WTC11 (cell line): ENCODE measurements around the gene STAM2. TPM values are rescaled to one million over a fixed set of nuclear protein-coding genes. Genes with fewer than 3 reads are reported as not detected.

ENCODE experiments used
- ATAC-seq: fragments of 200-7000 bp; cut with Tn5 transposase; 2 replicates; pipeline ENCODE4 v1.10.0; 2021; ENCODE audit warnings: mild to moderate bottlenecking, moderate library complexity
- Bru-seq: library from RNA; stranded (reverse); fragments of 400-500 nt; gene quantifications from one replicate; lab custom pipeline; 2021; lab: Mats Ljungman, UMichigan
- CTCF ChIA-PET: fragments of 300-600 bp; sonication (Branson Sonifier 250); formaldehyde crosslinking; loops from one replicate; lab custom pipeline; 2021; ENCODE audit warnings: antibody characterized with exemption; lab: Charles Lee
- POLR2A ChIA-PET: fragments of 350-600 bp; sonication (Branson Sonifier 250); formaldehyde crosslinking; loops from one replicate; lab custom pipeline; 2021; ENCODE audit warnings: antibody characterized with exemption; lab: Charles Lee
- DNase-seq: peaks from one replicate; pipeline ENCODE4 v3.0.0; 2021; ENCODE audit warnings: low spot score
- H3K27ac Mint-ChIP-seq: 2 replicates; pipeline ENCODE4 v1.8.0; 2021; ENCODE audit warnings: mixed read lengths
- H3K27me3 Mint-ChIP-seq: 2 replicates; pipeline ENCODE4 v1.8.0; 2021; ENCODE audit warnings: low read depth, mild to moderate bottlenecking, moderate library complexity, mixed read lengths
- H3K36me3 Mint-ChIP-seq: 2 replicates; pipeline ENCODE4 v1.8.0; 2021; ENCODE audit warnings: mixed read lengths
- H3K4me1 Mint-ChIP-seq: 2 replicates; pipeline ENCODE4 v1.8.0; 2022; ENCODE audit warnings: mixed read lengths
- H3K4me3 Mint-ChIP-seq: 2 replicates; pipeline ENCODE4 v1.8.0; 2021; ENCODE audit warnings: mild to moderate bottlenecking, moderate library complexity, mixed read lengths
- H3K9me3 Mint-ChIP-seq: 2 replicates; pipeline ENCODE4 v1.8.0; 2021; ENCODE audit warnings: mixed read lengths
- ATF1 ChIP-seq: sonication (generic); formaldehyde crosslinking; IDR thresholded peaks from 2 replicates; pipeline ENCODE4 v1.8.1; 2023; ENCODE audit warnings: mild to moderate bottlenecking, moderate library complexity, missing genetic modification reagents
- FOXK1 ChIP-seq: sonication (generic); formaldehyde crosslinking; IDR thresholded peaks from 2 replicates; pipeline ENCODE4 v1.8.0; 2022; ENCODE audit warnings: mild to moderate bottlenecking, moderate library complexity, missing genetic modification reagents
- FOXP1 ChIP-seq: sonication (generic); formaldehyde crosslinking; IDR thresholded peaks from 2 replicates; pipeline ENCODE4 v1.8.0; 2022; ENCODE audit warnings: missing genetic modification reagents, mild to moderate bottlenecking, moderate library complexity, borderline replicate concordance
- GTF2I ChIP-seq: fragments of 250-450 bp; sonication (Bioruptor Pico); conservative IDR thresholded peaks from 2 replicates; pipeline ENCODE4 v1.4.0; 2021; ENCODE audit warnings: mild to moderate bottlenecking
- HMGA2 ChIP-seq: fragments of 250-450 bp; sonication (Bioruptor Pico); IDR thresholded peaks from 2 replicates; pipeline ENCODE4 v1.4.0; 2021; ENCODE audit warnings: mild to moderate bottlenecking, moderate library complexity
- NFATC4 ChIP-seq: fragments of 250-450 bp; sonication (Bioruptor Pico); IDR thresholded peaks from 2 replicates; pipeline ENCODE4 v1.9.0; 2021; ENCODE audit warnings: mild to moderate bottlenecking
- NFYB ChIP-seq: sonication (generic); formaldehyde crosslinking; conservative IDR thresholded peaks from 2 replicates; pipeline ENCODE4 v1.8.0; 2022; ENCODE audit warnings: low read depth, missing genetic modification reagents
- RORB ChIP-seq: fragments of 250-450 bp; sonication (Bioruptor Pico); IDR thresholded peaks from 2 replicates; pipeline ENCODE4 v1.9.0; 2021; ENCODE audit warnings: mild to moderate bottlenecking
- SMAD4 ChIP-seq: sonication (generic); formaldehyde crosslinking; IDR thresholded peaks from 2 replicates; pipeline ENCODE4 v1.8.0; 2022; ENCODE audit warnings: mild to moderate bottlenecking, missing genetic modification reagents
- ZNF416 ChIP-seq: fragments of 250-450 bp; sonication (Bioruptor Pico); IDR thresholded peaks from 2 replicates; pipeline ENCODE4 v1.9.0; 2021; ENCODE audit warnings: mild to moderate bottlenecking, inconsistent platforms
- ZNF423 ChIP-seq: fragments of 250-450 bp; sonication (Bioruptor Pico); IDR thresholded peaks from 2 replicates; pipeline ENCODE4 v2.1.2; 2022; ENCODE audit warnings: mild to moderate bottlenecking, moderate library complexity
- long read RNA-seq, 3 experiments: library from RNA in 1 of 3; library from capped mRNA in 1 of 3; library from polyadenylated mRNA in 1 of 3; unstranded in 2 of 3; stranded (forward) in 1 of 3; transcript quantifications; one replicate each; pipeline ENCODE4 v2.0.0, GENCODE V29; 2021
- total RNA-seq: library from RNA; stranded (reverse); gene quantifications from 3 replicates; pipeline ENCODE4 v1.2.3, GENCODE V29; 2021
- TF ChIP-seq, protein P1 (sequence below): sonication (generic); formaldehyde crosslinking; IDR thresholded peaks from 2 replicates; pipeline ENCODE4 v1.8.0; 2022; ENCODE audit warnings: missing genetic modification reagents
- TF ChIP-seq, protein P2 (sequence below): sonication (generic); formaldehyde crosslinking; IDR thresholded peaks from 2 replicates; pipeline ENCODE4 v1.8.1; 2022; ENCODE audit warnings: mild to moderate bottlenecking, missing genetic modification reagents, moderate library complexity, borderline replicate concordance
- TF ChIP-seq, protein P3 (sequence below): sonication (generic); formaldehyde crosslinking; IDR thresholded peaks from 2 replicates; pipeline ENCODE4 v1.8.0; 2022; ENCODE audit warnings: mild to moderate bottlenecking, missing genetic modification reagents
- TF ChIP-seq, protein P4 (sequence below): sonication (generic); formaldehyde crosslinking; IDR thresholded peaks from 2 replicates; pipeline ENCODE4 v1.8.0; 2022; ENCODE audit warnings: mild to moderate bottlenecking, missing genetic modification reagents
- TF ChIP-seq, protein P5 (sequence below): sonication (generic); formaldehyde crosslinking; IDR thresholded peaks from 2 replicates; pipeline ENCODE4 v1.8.1; 2023; ENCODE audit warnings: mild to moderate bottlenecking, missing genetic modification reagents
- TF ChIP-seq, protein P6 (sequence below): sonication (generic); formaldehyde crosslinking; IDR thresholded peaks from 2 replicates; pipeline ENCODE4 v1.8.1; 2023; ENCODE audit warnings: mild to moderate bottlenecking, missing genetic modification reagents, moderate library complexity
- TF ChIP-seq, protein P7 (sequence below): fragments of 200-600 bp; IDR thresholded peaks from 2 replicates; pipeline ENCODE4 v1.8.0; 2022; ENCODE audit warnings: antibody characterized with exemption
- TF ChIP-seq, protein P8 (sequence below): fragments of 250-450 bp; sonication (Bioruptor Pico); IDR thresholded peaks from 2 replicates; pipeline ENCODE4 v1.9.0; 2021; ENCODE audit warnings: moderate library complexity, mild to moderate bottlenecking, inconsistent platforms, borderline replicate concordance
- TF ChIP-seq, protein P9 (sequence below): sonication (generic); formaldehyde crosslinking; IDR thresholded peaks from 2 replicates; pipeline ENCODE4 v1.8.1; 2023; ENCODE audit warnings: mild to moderate bottlenecking, missing genetic modification reagents, moderate library complexity

Gene STAM2
- total RNA-seq (9.0 to 12.0 TPM (median 11.1 TPM) in 3 replicates), Bru-seq, nascent RNA (percentile 69 among the genes with signal in this experiment)
- long read RNA-seq, experiment 1, full-length matches to known transcripts, result 15 of 32 reads
- long read RNA-seq, experiment 1, partial matches to known transcripts, result 2 of 32 reads
- long read RNA-seq, experiment 1, other reads (novel, unspliced or antisense), result 15 of 32 reads
- long read RNA-seq, experiment 2, full-length matches to known transcripts, result 5 of 16 reads
- long read RNA-seq, experiment 2, partial matches to known transcripts, result 2 of 16 reads
- long read RNA-seq, experiment 2, other reads (novel, unspliced or antisense), result 9 of 16 reads
- long read RNA-seq, experiment 3, full-length matches to known transcripts, result 8 of 13 reads
- long read RNA-seq, experiment 3, partial matches to known transcripts, result 4 of 13 reads
- long read RNA-seq, experiment 3, other reads (novel, unspliced or antisense), result 1 of 13 reads

DNA sequence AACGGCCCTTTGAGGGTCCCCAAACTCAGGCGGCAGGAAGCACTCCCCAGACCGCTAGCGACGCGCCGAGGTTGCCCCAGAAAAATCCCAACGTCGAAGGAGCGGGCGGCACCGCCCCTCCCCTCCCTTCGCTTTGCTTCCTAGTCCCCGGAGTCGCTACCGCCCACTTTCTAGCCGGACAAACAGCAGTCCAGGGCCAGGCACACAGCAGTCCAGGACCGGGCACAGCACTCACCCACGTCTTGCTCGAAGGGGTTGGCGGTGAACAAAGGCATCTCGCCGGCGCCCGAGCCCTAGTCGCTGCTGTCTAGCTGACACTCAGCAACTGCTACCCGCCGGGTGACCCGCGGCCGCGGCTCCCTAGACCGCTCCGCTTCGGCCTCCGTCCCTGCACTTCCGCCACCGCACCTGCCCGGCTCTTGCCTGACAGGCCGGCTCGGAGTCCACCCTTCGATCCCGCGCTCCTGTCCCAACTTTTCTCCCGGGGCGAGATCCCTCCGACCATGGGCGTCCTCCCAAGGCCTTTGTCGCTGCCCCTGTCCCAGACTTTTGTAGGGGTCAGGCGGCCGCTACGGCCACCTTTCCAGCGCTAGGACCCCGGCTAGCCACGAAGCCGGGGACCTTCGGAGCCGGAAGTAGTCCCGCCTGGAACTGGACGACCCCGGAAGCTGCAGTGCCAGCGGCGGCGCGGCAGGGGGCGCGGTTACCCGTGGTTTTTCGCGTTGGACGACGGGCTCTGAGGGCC is at the start of gene STAM2:
TSS of gene STAM2 (minus strand) at position 396 of the 745 bp plus-strand sequence. CDS start at position 275, 121 bp downstream.
- CTCF ChIA-PET, result interaction anchor here (0.5 to 2.3 kb wide), 24 partner anchors 9 to 1046 kb away, joined by 3 to 42 read pairs (median 4); no protein-coding TSS in a partner anchor
- ATAC-seq (peak; percentile 88), DNase-seq (peak; percentile 93)
- peaks cover 18% of the 10 kb centered on the region for H3K27me3 Mint-ChIP-seq
- H3K4me3 Mint-ChIP-seq, result peak within 1 kb of the TSS; percentile 93
- peaks cover 10% of the 10 kb centered on the region for H3K4me1 Mint-ChIP-seq
- H3K9me3 Mint-ChIP-seq, result peaks cover 29% of the 10 kb centered on the region
- H3K36me3 Mint-ChIP-seq, result peaks cover 19% of the 10 kb centered on the region
- POLR2A ChIA-PET, result no interaction called here
- H3K27ac Mint-ChIP-seq, result peak within 1 kb of the TSS; percentile 99
- TF ChIP-seq, protein P1, sequence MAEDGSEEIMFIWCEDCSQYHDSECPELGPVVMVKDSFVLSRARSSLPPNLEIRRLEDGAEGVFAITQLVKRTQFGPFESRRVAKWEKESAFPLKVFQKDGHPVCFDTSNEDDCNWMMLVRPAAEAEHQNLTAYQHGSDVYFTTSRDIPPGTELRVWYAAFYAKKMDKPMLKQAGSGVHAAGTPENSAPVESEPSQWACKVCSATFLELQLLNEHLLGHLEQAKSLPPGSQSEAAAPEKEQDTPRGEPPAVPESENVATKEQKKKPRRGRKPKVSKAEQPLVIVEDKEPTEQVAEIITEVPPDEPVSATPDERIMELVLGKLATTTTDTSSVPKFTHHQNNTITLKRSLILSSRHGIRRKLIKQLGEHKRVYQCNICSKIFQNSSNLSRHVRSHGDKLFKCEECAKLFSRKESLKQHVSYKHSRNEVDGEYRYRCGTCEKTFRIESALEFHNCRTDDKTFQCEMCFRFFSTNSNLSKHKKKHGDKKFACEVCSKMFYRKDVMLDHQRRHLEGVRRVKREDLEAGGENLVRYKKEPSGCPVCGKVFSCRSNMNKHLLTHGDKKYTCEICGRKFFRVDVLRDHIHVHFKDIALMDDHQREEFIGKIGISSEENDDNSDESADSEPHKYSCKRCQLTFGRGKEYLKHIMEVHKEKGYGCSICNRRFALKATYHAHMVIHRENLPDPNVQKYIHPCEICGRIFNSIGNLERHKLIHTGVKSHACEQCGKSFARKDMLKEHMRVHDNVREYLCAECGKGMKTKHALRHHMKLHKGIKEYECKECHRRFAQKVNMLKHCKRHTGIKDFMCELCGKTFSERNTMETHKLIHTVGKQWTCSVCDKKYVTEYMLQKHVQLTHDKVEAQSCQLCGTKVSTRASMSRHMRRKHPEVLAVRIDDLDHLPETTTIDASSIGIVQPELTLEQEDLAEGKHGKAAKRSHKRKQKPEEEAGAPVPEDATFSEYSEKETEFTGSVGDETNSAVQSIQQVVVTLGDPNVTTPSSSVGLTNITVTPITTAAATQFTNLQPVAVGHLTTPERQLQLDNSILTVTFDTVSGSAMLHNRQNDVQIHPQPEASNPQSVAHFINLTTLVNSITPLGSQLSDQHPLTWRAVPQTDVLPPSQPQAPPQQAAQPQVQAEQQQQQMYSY, result peak; percentile 81
- no peak for TF ChIP-seq SMAD4 (CRISPR knock-in tag)
- TF ChIP-seq, protein P2, sequence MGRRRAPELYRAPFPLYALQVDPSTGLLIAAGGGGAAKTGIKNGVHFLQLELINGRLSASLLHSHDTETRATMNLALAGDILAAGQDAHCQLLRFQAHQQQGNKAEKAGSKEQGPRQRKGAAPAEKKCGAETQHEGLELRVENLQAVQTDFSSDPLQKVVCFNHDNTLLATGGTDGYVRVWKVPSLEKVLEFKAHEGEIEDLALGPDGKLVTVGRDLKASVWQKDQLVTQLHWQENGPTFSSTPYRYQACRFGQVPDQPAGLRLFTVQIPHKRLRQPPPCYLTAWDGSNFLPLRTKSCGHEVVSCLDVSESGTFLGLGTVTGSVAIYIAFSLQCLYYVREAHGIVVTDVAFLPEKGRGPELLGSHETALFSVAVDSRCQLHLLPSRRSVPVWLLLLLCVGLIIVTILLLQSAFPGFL (CRISPR knock-in tag), result no peak
- TF ChIP-seq ZNF416 (CRISPR knock-in tag), result no peak
- TF ChIP-seq, protein P3, sequence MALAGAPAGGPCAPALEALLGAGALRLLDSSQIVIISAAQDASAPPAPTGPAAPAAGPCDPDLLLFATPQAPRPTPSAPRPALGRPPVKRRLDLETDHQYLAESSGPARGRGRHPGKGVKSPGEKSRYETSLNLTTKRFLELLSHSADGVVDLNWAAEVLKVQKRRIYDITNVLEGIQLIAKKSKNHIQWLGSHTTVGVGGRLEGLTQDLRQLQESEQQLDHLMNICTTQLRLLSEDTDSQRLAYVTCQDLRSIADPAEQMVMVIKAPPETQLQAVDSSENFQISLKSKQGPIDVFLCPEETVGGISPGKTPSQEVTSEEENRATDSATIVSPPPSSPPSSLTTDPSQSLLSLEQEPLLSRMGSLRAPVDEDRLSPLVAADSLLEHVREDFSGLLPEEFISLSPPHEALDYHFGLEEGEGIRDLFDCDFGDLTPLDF, result no peak
- TF ChIP-seq, protein P4, sequence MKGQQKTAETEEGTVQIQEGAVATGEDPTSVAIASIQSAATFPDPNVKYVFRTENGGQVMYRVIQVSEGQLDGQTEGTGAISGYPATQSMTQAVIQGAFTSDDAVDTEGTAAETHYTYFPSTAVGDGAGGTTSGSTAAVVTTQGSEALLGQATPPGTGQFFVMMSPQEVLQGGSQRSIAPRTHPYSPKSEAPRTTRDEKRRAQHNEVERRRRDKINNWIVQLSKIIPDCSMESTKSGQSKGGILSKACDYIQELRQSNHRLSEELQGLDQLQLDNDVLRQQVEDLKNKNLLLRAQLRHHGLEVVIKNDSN (CRISPR knock-in tag), result 0 out of 2 replicates have a peak, but pooled peaks have one; percentile 11
- TF ChIP-seq FOXP1 (CRISPR knock-in tag), result peak; percentile 57; the same call in 1 of the 2 replicates
- TF ChIP-seq, protein P5, sequence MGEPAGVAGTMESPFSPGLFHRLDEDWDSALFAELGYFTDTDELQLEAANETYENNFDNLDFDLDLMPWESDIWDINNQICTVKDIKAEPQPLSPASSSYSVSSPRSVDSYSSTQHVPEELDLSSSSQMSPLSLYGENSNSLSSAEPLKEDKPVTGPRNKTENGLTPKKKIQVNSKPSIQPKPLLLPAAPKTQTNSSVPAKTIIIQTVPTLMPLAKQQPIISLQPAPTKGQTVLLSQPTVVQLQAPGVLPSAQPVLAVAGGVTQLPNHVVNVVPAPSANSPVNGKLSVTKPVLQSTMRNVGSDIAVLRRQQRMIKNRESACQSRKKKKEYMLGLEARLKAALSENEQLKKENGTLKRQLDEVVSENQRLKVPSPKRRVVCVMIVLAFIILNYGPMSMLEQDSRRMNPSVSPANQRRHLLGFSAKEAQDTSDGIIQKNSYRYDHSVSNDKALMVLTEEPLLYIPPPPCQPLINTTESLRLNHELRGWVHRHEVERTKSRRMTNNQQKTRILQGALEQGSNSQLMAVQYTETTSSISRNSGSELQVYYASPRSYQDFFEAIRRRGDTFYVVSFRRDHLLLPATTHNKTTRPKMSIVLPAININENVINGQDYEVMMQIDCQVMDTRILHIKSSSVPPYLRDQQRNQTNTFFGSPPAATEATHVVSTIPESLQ (CRISPR knock-in tag), result 0 out of 2 replicates have a peak, but pooled peaks have one; percentile 61
- TF ChIP-seq, protein P6, sequence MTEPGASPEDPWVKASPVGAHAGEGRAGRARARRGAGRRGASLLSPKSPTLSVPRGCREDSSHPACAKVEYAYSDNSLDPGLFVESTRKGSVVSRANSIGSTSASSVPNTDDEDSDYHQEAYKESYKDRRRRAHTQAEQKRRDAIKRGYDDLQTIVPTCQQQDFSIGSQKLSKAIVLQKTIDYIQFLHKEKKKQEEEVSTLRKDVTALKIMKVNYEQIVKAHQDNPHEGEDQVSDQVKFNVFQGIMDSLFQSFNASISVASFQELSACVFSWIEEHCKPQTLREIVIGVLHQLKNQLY (CRISPR knock-in tag), result no peak
- no peak; the same call in 1 of the 2 replicates for TF ChIP-seq ATF1 (CRISPR knock-in tag)
- TF ChIP-seq, protein P7, sequence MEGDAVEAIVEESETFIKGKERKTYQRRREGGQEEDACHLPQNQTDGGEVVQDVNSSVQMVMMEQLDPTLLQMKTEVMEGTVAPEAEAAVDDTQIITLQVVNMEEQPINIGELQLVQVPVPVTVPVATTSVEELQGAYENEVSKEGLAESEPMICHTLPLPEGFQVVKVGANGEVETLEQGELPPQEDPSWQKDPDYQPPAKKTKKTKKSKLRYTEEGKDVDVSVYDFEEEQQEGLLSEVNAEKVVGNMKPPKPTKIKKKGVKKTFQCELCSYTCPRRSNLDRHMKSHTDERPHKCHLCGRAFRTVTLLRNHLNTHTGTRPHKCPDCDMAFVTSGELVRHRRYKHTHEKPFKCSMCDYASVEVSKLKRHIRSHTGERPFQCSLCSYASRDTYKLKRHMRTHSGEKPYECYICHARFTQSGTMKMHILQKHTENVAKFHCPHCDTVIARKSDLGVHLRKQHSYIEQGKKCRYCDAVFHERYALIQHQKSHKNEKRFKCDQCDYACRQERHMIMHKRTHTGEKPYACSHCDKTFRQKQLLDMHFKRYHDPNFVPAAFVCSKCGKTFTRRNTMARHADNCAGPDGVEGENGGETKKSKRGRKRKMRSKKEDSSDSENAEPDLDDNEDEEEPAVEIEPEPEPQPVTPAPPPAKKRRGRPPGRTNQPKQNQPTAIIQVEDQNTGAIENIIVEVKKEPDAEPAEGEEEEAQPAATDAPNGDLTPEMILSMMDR, result peak; percentile 91
- TF ChIP-seq NFYB (CRISPR knock-in tag), result no peak
- TF ChIP-seq NFATC4 (CRISPR knock-in tag), result no peak
- TF ChIP-seq GTF2I (CRISPR knock-in tag), result no peak
- 0 out of 2 replicates have a peak, but pooled peaks have one; percentile 15 for TF ChIP-seq HMGA2 (CRISPR knock-in tag)
- TF ChIP-seq, protein P8, sequence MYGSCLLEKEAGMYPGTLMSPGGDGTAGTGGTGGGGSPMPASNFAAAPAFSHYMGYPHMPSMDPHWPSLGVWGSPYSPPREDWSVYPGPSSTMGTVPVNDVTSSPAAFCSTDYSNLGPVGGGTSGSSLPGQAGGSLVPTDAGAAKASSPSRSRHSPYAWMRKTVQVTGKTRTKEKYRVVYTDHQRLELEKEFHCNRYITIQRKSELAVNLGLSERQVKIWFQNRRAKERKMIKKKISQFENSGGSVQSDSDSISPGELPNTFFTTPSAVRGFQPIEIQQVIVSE (CRISPR knock-in tag), result no peak
- TF ChIP-seq FOXK1, result peak; percentile 68; the same call in 1 of the 2 replicates
- TF ChIP-seq ZNF423 (CRISPR knock-in tag), result peak; percentile 29; the same call in 1 of the 2 replicates
- TF ChIP-seq, protein P9, sequence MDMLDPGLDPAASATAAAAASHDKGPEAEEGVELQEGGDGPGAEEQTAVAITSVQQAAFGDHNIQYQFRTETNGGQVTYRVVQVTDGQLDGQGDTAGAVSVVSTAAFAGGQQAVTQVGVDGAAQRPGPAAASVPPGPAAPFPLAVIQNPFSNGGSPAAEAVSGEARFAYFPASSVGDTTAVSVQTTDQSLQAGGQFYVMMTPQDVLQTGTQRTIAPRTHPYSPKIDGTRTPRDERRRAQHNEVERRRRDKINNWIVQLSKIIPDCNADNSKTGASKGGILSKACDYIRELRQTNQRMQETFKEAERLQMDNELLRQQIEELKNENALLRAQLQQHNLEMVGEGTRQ (CRISPR knock-in tag), result no peak
- no peak for TF ChIP-seq RORB (CRISPR knock-in tag)
